IPS-18a (cell line): ENCODE data around the gene DDX4.
"Not testable (repeated sequence)": the region's sequence is repeated elsewhere in the genome, so short reads cannot be mapped to it uniquely, and the experiment has no call there.

ENCODE experiments used
- H3K27ac ChIP-seq: one replicate; pipeline ENCODE4 v1.5.1; 2013; ENCODE audit warnings: low read length
- H3K27me3 ChIP-seq: one replicate; pipeline ENCODE4 v1.6.1; 2013; ENCODE audit warnings: mild to moderate bottlenecking, low read length; ENCODE audit not compliant: control insufficient read depth, insufficient read depth
- H3K36me3 ChIP-seq: one replicate; pipeline ENCODE4 v1.6.1; 2013; ENCODE audit warnings: low read depth, low read length; ENCODE audit not compliant: control insufficient read depth
- H3K4me1 ChIP-seq: one replicate; pipeline ENCODE4 v1.6.1; 2013; ENCODE audit warnings: low read depth, low read length; ENCODE audit not compliant: control insufficient read depth
- H3K4me3 ChIP-seq: one replicate; pipeline ENCODE4 v1.5.1; 2013; ENCODE audit warnings: low read length
- H3K9ac ChIP-seq: one replicate; pipeline ENCODE4 v1.6.1; 2013; ENCODE audit warnings: mild to moderate bottlenecking, low read length, moderate library complexity
- H3K9me3 ChIP-seq: one replicate; pipeline ENCODE4 v1.6.1; 2013; ENCODE audit warnings: low read depth, low read length; ENCODE audit not compliant: control insufficient read depth

The DDX4 gene

GRCh38 chr5:55771175-55771655, 33.4 kb downstream of the DDX4 start:
- no peaks in the 10 kb centered on the region for H3K27me3 ChIP-seq
- no peaks in the 10 kb centered on the region for H3K36me3 ChIP-seq
- H3K4me1 ChIP-seq: peaks cover 17% of the 10 kb centered on the region
- no peak overlapping the region for H3K4me3 ChIP-seq
- no peaks in the 10 kb centered on the region for H3K9me3 ChIP-seq
- no peak overlapping the region for H3K9ac ChIP-seq
- H3K27ac ChIP-seq: no peak overlapping the region

DNA sequence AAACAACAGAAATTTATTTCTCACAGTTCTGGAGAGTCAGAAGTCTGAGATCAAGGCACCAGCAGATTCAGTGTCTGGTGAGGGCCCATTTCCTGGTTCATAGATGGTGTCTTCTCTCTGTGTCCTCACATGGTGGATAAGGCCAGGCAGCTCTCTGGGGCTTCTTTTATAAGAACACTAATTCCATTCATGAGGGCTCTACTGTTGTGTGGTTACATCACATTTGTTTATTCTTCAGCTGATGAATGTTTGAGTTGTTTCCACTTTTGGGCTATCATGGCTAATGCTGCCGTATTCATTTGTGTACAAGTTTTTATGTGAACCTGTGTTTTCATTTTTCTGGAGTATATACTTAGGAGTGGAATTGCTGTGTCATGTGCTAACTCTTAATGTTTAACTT, 35.2 kb downstream of the DDX4 start:
- H3K4me3 ChIP-seq: no peak overlapping the region
- no peaks in the 10 kb centered on the region for H3K27me3 ChIP-seq
- H3K27ac ChIP-seq: no peak overlapping the region
- H3K9ac ChIP-seq: no peak overlapping the region
- no peaks in the 10 kb centered on the region for H3K9me3 ChIP-seq
- H3K36me3 ChIP-seq: no peaks in the 10 kb centered on the region
- H3K4me1 ChIP-seq: peaks cover 17% of the 10 kb centered on the region

DNA sequence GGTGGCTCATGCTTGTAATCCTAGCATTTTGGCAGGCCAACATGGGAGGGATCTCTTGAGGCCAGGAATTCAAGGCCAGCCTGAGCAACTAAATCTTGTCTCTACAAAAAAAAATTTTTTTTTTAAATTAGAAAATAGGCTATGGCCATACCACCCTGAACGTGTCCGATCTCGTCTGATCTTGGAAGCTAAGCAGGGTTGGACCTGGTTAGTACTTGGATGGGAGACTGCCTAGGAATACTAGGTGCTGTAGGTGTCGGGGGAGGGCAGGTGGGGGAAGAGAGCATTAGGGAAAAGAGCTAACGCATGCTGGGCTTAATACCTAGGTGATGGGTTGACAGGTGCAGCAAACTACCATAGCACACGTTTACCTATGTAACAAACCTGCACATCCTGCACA, 39.5 kb downstream of the DDX4 start:
- no peak overlapping the region for H3K9ac ChIP-seq
- no peaks in the 10 kb centered on the region for H3K27me3 ChIP-seq
- peaks cover 5% of the 10 kb centered on the region for H3K4me1 ChIP-seq
- no peak overlapping the region for H3K4me3 ChIP-seq
- no peak overlapping the region for H3K27ac ChIP-seq
- H3K9me3 ChIP-seq: no peaks in the 10 kb centered on the region
- H3K36me3 ChIP-seq: no peaks in the 10 kb centered on the region

- Histone ChIP-seq H3K4me3 (no peak overlapping the region), H3K9ac (no peak overlapping the region), H3K27ac (no peak overlapping the region), H3K36me3 (no peaks in the 10 kb centered on the region), H3K27me3 (no peaks in the 10 kb centered on the region), H3K4me1 (no peaks in the 10 kb centered on the region), H3K9me3 (no peaks in the 10 kb centered on the region)
These were observed 63.1 kb downstream of the DDX4 start for GRCh38 chr5:55800924-55801323.

DNA sequence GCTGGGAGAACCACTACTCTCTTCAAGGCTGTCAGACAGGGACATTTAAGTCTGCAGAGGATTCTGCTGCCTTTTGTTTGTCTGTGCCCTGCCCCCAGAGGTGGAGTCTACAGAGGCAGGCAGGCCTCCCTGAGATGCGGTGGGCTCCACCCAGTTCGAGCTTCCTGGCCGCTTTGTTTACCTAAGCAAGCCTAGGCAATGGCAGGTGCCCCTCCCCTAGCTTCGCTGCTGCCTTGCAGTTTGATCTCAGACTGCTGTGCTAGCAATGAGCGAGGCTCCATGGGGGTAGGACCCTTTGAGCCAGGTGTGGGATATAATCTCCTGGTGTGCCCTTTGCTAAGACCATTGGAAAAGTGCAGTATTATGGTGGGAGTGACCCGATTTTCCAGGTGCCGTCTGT, 71.0 kb downstream of the DDX4 start:
- not testable (repeated sequence) for H3K9me3 ChIP-seq, H3K27ac ChIP-seq, H3K4me3 ChIP-seq, H3K36me3 ChIP-seq, H3K9ac ChIP-seq, H3K4me1 ChIP-seq, H3K27me3 ChIP-seq

DNA sequence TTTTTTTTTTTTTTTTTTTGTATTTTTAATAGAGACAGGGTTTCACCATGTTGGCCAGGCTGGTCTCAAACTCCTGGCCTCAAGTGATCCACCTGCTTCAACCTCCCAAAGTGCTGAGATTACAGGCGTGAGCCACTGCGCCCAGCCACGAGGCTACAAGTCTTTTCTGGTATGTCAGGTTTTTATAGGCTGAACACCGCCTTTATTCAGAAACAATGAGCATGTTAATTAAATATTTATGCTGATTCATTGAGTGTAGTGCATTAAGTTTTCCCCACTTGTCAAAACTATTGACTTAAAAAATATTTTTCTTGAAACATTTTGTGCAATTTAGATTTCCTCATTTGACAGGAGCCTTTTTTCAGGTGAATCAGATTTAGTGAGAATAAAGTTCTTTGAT, 78.1 kb downstream of the DDX4 start:
- H3K36me3 ChIP-seq, H3K4me3 ChIP-seq, H3K9me3 ChIP-seq, H3K27me3 ChIP-seq, H3K27ac ChIP-seq, H3K4me1 ChIP-seq, H3K9ac ChIP-seq: not testable (repeated sequence)

- H3K9ac ChIP-seq: no peak overlapping the region
- H3K27me3 ChIP-seq: peaks cover 6% of the 10 kb centered on the region
- no peaks in the 10 kb centered on the region for H3K36me3 ChIP-seq
- H3K9me3 ChIP-seq: no peaks in the 10 kb centered on the region
- H3K27ac ChIP-seq: no peak overlapping the region
- H3K4me1 ChIP-seq: no peaks in the 10 kb centered on the region
- H3K4me3 ChIP-seq: no peak overlapping the region
These were observed 78.5 kb downstream of the DDX4 start for GRCh38 chr5:55816342-55816741.

GRCh38 chr5:55817030-55817429, 79.2 kb downstream of the DDX4 start:
- Histone ChIP-seq H3K36me3 (no peaks in the 10 kb centered on the region), H3K4me1 (no peaks in the 10 kb centered on the region), H3K27me3 (peaks cover 13% of the 10 kb centered on the region), H3K9me3 (no peaks in the 10 kb centered on the region), H3K27ac (no peak overlapping the region), H3K9ac (no peak overlapping the region), H3K4me3 (no peak overlapping the region)

DNA sequence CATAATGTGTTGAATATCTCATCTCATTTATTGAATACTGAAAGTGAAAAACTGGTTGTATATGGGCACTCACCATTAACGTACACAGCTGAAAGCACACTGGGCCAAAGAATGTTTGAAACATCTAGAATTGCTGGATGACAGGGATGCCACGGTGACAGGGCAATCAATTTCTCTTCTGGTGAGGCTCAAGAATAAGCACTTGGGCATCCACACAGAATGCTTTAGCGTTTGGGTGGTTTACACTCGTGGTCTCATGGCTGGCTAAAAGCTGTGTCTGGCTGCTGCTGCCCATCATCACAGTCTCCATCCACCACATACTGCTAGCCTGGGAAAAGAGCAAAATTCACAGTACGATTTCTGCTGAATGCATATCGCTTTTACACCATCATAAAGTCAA, 82.6 kb downstream of the DDX4 start:
- Histone ChIP-seq H3K27ac (no peak overlapping the region), H3K36me3 (no peaks in the 10 kb centered on the region), H3K27me3 (peaks cover 23% of the 10 kb centered on the region)

GRCh38 chr5:55821731-55822512, 84.1 kb downstream of the DDX4 start:
- H3K4me3 ChIP-seq: peak overlapping the region; percentile 47
- no peak overlapping the region for H3K9ac ChIP-seq
- H3K27me3 ChIP-seq: peaks cover 23% of the 10 kb centered on the region
- no peaks in the 10 kb centered on the region for H3K36me3 ChIP-seq
- no peaks in the 10 kb centered on the region for H3K9me3 ChIP-seq
- H3K4me1 ChIP-seq: no peaks in the 10 kb centered on the region
- no peak overlapping the region for H3K27ac ChIP-seq

More for the DNA sequence above, 82.6 kb downstream of the DDX4 start:
- H3K4me3 ChIP-seq: no peak overlapping the region
- no peaks in the 10 kb centered on the region for H3K9me3 ChIP-seq
- no peaks in the 10 kb centered on the region for H3K4me1 ChIP-seq
- H3K9ac ChIP-seq: no peak overlapping the region

DNA sequence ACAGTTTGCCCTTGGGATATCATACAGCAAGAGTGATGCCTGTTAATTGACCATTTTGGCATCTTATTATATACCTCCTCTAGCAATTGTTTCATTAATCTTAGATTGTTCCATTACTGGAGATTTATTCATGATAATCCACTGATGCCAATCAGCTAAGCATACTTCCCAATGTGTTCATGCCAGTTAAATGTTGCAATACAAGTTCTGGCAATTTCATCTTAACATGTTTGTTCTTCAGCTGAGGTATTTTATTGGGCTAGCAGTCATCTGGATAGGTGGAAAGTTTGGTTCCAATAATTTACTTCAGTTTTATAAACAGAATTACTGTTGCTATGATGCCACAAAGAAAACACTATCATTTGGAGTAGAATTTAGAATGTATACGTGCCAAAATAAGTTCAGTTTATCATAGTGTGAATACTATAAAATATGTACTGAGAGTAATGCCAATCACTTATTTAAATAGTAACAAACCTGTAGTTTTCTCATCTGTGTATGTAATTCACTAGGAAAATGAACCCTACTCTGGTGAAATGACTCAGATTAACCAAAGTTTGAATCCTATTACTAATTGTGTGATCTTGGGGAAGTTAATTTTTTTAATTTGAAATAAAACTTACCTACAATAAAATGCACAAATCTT, 85.4 kb downstream of the DDX4 start:
- Histone ChIP-seq H3K36me3 (no peaks in the 10 kb centered on the region), H3K27me3 (peaks cover 23% of the 10 kb centered on the region), H3K4me3 (no peak overlapping the region), H3K9ac (no peak overlapping the region), H3K4me1 (no peaks in the 10 kb centered on the region), H3K27ac (no peak overlapping the region), H3K9me3 (no peaks in the 10 kb centered on the region)

DNA sequence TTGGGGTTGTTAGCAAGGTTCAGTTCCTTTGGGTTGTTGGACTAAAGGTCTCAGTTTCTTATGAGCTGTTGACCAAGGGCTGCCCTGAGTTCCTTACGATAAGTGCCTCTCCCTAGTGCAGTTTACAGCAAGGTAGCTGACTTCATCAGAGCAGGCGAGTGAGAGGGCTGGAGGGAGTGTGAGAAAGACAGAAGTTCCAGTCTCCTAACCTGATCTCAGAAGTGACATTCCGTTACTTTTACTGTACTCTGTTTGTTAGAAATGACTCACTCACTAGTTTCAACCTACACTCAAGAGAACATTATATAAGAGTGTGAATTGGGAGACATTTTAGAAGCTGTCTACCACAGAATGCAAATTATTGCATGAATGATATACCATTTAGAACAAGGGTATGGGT, 92.1 kb downstream of the DDX4 start:
- Histone ChIP-seq H3K27me3 (no peaks in the 10 kb centered on the region), H3K36me3 (no peaks in the 10 kb centered on the region), H3K9ac (no peak overlapping the region), H3K9me3 (no peaks in the 10 kb centered on the region), H3K4me3 (no peak overlapping the region), H3K4me1 (no peaks in the 10 kb centered on the region), H3K27ac (no peak overlapping the region)
